Mesothelial cell of epicardium (in vitro differentiated cells): ENCODE data around the gene IGIP. TPM values are rescaled to one million over a fixed set of nuclear protein-coding genes. Genes with fewer than 3 reads are reported as not detected.

Source experiments
- DNase-seq, 2 experiments: peaks; one replicate each; pipeline ENCODE4 v3.0.0; 2021; ENCODE audit warnings: low spot score in 2 of 2; ENCODE audit not compliant: unreplicated experiment in 2 of 2
- H3K27ac Mint-ChIP-seq: 2 replicates; pipeline ENCODE4 v1.8.0; 2021; ENCODE audit warnings: mixed read lengths
- H3K27me3 Mint-ChIP-seq: 2 replicates; pipeline ENCODE4 v1.8.0; 2021; ENCODE audit warnings: low read depth, mixed read lengths
- H3K36me3 Mint-ChIP-seq: 2 replicates; pipeline ENCODE4 v1.8.0; 2021; ENCODE audit warnings: mixed read lengths
- H3K4me1 Mint-ChIP-seq: 2 replicates; pipeline ENCODE4 v1.8.0; 2021; ENCODE audit warnings: mixed read lengths
- H3K4me3 Mint-ChIP-seq: 2 replicates; pipeline ENCODE4 v1.8.0; 2021; ENCODE audit warnings: mild to moderate bottlenecking, moderate library complexity, mixed read lengths
- H3K9me3 Mint-ChIP-seq: 2 replicates; pipeline ENCODE4 v1.8.0; 2021; ENCODE audit warnings: mixed read lengths
- CTCF ChIP-seq: fragments of 200-600 bp; sonication (generic); IDR thresholded peaks from one replicate; pipeline ENCODE4 v1.5.0; 2021; ENCODE audit warnings: antibody characterized with exemption; ENCODE audit not compliant: unreplicated experiment
- total RNA-seq: library from RNA; stranded (reverse); gene quantifications from 3 replicates; pipeline ENCODE4 v1.2.1, GENCODE V29; 2021

The IGIP gene
- total RNA-seq, 1 donor from 2014 or later, result 2.8 TPM

DNA sequence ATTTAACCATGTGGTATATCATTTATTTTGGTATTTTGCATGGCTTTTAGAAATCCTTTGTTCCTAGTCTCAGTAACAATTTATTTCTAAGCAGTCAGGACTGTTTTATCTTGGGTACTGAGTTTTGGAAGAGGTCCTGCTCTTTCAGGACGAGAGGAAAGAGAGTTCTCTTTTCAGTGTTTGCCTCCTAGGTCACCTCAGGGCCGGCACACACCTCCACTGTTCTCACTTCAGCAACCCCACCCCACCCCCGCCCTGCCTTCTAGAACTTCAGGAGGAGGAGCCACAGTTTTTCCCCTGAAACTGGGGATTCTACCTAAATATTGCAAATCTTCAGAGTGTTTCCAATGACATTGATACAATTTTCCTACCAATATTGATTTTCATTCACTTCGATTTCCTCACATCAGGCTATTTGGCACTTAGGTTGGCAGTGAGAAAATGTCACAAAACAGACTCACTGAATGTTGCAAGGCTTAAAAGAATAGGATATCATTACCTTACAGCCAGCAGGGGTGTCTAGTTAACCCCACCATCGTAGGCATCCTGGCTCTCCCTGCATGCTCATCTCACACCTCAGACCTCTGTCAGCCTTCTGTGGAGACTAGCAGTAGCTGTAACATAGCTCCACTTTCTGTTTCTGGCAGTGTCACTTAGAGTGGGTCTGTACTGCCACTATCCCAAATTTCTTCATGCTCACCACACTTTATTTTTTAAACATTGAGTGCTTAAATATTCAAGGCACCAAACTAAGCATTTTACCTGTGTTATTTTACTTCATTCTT, 5.4 kb downstream of the IGIP start:
- H3K9me3 Mint-ChIP-seq, result no peaks in the 10 kb centered on the region
- peaks cover 9% of the 10 kb centered on the region for H3K27me3 Mint-ChIP-seq
- no peak for TF ChIP-seq CTCF
- DNase-seq, result no peak
- no peak overlapping the region for H3K27ac Mint-ChIP-seq
- H3K4me1 Mint-ChIP-seq, result peaks cover 3% of the 10 kb centered on the region
- no peaks in the 10 kb centered on the region for H3K36me3 Mint-ChIP-seq
- H3K4me3 Mint-ChIP-seq, result no peak overlapping the region

- peak in 1 of 2 experiments; percentile 20 for DNase-seq
- H3K27me3 Mint-ChIP-seq, result peaks cover 9% of the 10 kb centered on the region
- H3K27ac Mint-ChIP-seq, result no peak overlapping the region
- peaks cover 3% of the 10 kb centered on the region for H3K4me1 Mint-ChIP-seq
- H3K9me3 Mint-ChIP-seq, result no peaks in the 10 kb centered on the region
- H3K36me3 Mint-ChIP-seq, result no peaks in the 10 kb centered on the region
- no peak for TF ChIP-seq CTCF
- no peak overlapping the region for H3K4me3 Mint-ChIP-seq
Measured at GRCh38 chr5:140131967-140132409, 6.3 kb downstream of the IGIP start.

DNA sequence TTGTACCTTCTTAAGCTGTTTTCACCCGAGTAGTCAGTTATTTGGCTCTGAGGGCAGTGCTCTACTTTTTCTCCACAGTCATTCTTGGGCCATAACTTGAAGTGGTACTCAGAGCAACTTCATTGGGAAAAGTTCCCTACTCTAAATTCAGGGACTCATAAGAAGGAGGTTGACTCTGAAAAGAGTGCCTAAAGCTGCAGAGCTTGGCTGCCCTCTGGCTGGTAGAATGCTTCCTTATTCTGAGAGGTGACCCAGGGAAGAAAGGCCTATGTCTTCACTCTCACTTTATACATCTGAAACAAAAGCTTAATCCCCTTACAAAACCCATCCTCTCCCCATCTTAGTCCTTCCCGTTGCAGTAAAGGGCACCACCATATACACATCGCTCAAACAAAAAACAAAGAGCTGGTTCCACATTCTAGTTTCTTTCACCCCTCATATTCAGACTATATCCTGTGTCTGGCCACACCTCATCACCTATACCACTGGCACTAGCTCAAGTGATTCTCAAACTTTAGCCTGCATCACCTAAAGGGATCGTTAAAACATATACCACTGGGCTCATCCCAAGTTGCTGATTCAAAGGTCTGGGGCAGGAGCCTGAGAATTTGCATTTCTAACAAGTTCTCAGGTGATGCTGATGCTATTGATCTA, 7.9 kb downstream of the IGIP start:
- Mint-ChIP-seq H3K9me3 (no peaks in the 10 kb centered on the region), H3K27ac (no peak overlapping the region), H3K36me3 (no peaks in the 10 kb centered on the region), H3K4me1 (peaks cover 3% of the 10 kb centered on the region), H3K27me3 (peaks cover 7% of the 10 kb centered on the region), H3K4me3 (no peak overlapping the region)
- TF ChIP-seq CTCF, result no peak
- DNase-seq, result no peak

- Mint-ChIP-seq H3K27ac (no peak overlapping the region), H3K4me1 (peaks cover 3% of the 10 kb centered on the region), H3K36me3 (no peaks in the 10 kb centered on the region), H3K9me3 (peaks cover under 1% of the 10 kb centered on the region), H3K4me3 (no peak overlapping the region), H3K27me3 (peaks cover 7% of the 10 kb centered on the region)
- no peak for TF ChIP-seq CTCF
- DNase-seq, result no peak
Measured at GRCh38 chr5:140134277-140134935, 8.7 kb downstream of the IGIP start.

GRCh38 chr5:140135127-140135526, 9.4 kb downstream of the IGIP start:
- Mint-ChIP-seq H3K36me3 (no peaks in the 10 kb centered on the region), H3K4me3 (no peak overlapping the region), H3K27me3 (peaks cover 9% of the 10 kb centered on the region), H3K9me3 (peaks cover 5% of the 10 kb centered on the region), H3K27ac (no peak overlapping the region), H3K4me1 (peaks cover 3% of the 10 kb centered on the region)
- DNase-seq, result peak in 1 of 2 experiments; percentile 7
- TF ChIP-seq CTCF, result no peak
